GM19395 (cell line): ENCODE results near the gene RAD23B.

Experiments
- ATAC-seq: cut with Tn5 transposase; IDR thresholded peaks from one replicate; pipeline ENCODE4 v1.9.1; 2021; ENCODE audit warnings: mild to moderate bottlenecking, moderate library complexity; ENCODE audit not compliant: unreplicated experiment

Gene RAD23B

DNA sequence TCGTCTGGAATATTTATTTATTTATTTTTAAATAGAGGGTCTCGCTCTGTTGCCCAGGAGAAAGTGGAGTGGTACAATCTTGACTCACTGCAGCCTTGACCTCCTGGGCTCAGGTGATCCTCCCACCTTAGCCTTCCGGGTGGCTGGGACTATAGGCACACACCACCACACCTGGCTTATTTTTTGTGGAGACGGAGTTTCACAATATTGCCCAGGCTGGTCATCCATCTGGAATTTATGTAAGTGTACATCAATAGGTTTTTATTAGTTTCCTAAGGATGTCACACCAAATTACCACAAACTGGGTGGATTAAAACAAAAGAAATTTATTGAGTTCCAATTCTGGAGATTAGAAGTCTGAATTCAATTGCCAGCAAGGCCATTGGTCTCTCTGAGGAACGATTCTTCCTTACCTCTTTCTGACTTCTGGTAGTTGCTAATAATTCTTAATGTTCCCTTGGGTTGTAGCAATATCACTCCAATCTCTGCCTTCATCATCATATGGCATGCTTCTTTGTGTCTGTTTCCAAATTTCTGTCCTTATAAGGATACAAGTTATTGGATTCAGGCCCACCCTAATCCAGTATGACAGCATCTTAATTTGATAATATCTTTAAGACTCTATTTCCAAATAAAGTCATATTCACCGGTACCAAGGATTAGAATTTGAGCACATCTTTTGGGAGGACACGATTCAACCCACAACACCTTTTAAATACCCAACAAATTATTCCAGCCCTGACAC lies 16.3 kb upstream of the RAD23B start:
- ATAC-seq = no peak

DNA sequence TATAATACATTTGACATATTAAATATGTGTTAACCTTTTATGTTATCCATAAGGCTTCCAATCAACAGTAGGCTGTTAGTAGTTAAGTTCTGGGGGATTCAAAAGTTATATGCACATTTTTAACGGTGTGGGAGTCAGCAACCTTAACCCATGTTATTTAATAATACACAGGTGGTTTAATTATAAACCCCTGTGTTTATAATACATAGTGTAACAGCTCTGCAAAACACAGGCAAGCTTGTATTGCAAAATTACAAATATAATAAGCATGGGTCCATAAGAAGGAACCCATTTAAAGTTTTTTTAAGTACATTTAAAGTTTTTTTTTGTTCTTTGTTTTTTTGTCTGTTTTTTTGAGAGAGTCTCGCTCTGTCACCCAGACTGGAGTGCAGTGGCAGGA lies 14.5 kb upstream of the RAD23B start:
- ATAC-seq = no peak

GRCh38 chr9:107269254-107269653 lies 13.8 kb upstream of the RAD23B start:
- ATAC-seq = no peak

GRCh38 chr9:107269681-107270080 lies 13.4 kb upstream of the RAD23B start:
- no peak for ATAC-seq

- no peak for ATAC-seq
Measured at GRCh38 chr9:107270082-107270481, 13.0 kb upstream of the RAD23B start.

GRCh38 chr9:107270580-107270979 lies 12.5 kb upstream of the RAD23B start:
- no peak for ATAC-seq

DNA sequence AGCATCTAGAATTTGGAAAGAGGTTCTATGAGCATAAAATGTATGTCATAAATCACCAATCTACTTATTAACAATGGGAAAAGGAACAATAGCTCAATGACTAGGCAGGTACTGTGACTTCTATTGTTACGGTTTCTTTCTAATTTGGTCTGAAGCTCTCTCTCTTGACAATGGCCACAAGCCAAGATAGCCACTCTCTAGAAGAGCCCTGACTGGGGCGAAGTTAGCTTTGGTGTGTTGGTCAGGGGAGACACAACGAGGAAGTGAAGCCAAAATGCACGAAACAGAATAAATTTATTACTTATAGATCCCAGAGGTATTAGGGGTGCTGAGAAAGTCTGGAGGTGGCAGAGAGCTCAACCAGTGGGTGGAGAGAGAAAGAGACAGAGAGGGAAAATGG lies 9.4 kb upstream of the RAD23B start:
- ATAC-seq = peak; percentile 24

DNA sequence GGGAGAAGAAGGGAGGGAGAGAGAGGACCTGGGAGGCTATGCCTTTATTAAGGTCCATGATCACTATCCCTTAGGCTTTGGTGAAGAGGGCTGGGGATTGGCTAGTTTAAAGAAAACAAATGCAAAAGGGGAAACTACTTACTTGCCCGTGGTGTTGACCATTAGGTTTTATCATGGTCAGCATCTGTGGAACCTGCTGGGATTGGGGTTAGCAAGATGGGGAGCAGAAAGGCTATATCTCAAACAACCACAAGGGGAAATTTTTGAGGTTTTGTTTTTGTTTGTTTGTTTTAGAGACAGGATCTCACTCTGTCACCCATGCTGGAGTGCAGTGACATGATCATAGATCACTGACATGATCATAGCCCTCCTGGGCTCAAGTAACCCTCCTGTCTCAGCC lies 9.0 kb upstream of the RAD23B start:
- peak; percentile 71 for ATAC-seq

DNA sequence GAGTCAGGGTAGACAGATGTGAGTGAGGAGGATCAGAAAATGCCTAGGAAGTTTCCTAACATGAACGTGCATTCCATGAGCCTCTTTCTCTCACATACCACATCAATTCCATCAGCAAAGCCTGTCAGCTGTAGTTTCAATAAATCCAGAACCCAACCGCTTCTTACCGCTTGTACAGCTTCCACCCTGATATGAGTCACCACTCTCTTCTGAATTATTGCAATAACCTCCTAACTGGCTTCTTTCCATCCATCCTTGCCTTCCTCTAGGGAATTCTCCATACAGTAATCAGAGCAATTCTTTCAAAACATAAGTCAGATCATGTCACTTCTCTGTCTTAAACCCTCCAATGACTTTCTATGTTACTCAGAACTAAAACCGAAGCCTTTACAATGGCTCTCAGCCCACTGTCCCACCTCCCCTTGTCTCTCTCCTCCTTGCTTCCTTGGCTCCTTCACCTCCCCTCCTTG lies 8.1 kb upstream of the RAD23B start:
- no peak for ATAC-seq

DNA sequence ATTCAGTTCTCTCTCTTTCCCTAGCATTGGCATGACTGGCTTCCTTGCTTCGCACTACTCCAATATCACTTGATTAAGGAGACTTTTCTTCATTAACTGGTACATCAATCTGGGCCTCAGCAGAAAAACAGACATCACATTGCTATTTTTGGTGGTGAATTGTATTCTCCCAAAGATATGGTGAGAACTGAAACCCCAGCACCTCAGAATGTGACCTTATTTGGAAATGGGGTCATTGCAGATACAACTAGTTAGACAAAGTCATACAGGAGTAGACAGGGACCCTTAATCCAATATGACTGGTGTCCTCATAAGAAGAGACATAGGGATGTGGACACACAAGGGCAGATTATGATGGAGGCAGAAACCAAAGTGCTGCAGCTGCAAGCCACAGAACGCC lies 7.5 kb upstream of the RAD23B start:
- no peak for ATAC-seq

DNA sequence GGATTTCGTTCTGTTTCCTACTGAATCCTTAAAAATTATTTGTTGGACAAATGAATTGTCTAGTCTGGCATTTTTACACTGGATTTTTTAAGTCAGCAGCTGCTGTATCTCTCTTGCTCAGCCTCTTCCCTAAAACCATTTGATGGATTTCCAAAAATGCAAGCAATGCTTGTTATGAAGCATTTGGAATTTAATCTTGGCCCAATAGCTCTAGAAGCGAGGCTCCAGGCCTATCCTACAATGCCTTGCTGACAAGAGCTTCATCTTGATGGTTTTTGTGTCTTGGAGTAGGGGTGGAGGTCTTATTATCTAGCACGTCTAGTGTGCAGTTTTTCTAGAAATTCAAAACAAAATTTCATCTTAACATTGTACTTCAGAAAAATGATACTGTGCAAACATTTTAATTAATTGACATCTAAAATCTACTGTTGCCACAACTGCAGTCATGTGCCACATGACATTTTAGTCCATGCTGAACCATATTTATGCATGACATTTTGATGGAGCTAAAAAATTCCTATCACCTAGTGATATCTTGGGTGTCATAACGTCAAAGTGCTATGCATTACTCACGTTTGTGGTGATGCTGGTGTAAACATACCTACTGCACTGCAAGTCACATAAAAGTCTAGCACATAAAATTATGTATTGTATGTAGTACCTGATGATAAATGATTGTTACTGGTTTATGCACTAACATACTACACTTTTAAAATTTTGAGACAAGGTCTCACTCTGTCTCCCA lies 5.9 kb upstream of the RAD23B start:
- ATAC-seq = no peak

DNA sequence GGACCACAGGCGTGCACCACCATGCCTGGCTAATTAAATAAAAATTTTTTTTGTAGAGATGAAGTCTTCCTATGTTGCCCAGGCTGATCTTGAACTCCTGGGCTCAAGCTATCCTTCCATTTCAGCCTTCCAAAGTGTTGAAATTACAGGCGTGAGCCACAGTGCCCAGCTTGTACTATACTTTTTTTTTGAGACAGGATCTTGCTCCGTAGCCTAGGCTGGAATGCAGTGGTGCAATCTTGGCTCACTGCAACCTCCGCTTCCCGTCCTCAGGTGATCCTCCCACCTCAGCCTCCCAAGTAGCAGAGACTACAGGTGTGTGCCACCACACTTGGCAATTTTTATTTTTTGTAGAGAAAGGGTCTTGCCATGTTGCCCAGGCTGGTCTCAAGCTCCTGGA lies 5.3 kb upstream of the RAD23B start:
- ATAC-seq = no peak

DNA sequence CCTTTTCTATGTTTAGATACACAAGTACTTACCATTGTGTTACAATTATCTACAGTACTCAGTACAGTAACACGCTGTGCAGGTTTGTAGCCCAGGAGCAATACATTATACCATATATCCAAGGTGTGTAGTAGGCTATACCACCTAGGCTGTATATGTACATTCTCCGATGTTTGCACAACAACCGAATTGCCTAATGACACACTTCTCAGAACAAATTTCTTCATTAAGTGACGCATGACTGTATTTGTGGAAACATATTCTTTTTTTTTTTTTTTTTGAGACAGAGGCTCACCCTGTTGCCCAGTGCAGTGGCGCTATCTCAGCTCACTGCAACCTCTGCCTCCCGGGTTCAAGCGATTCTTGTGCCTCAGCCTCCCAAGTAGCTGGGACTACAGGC lies 4.0 kb upstream of the RAD23B start:
- no peak for ATAC-seq

- no peak for ATAC-seq
Measured at GRCh38 chr9:107280543-107280942, 2.5 kb upstream of the RAD23B start.

DNA sequence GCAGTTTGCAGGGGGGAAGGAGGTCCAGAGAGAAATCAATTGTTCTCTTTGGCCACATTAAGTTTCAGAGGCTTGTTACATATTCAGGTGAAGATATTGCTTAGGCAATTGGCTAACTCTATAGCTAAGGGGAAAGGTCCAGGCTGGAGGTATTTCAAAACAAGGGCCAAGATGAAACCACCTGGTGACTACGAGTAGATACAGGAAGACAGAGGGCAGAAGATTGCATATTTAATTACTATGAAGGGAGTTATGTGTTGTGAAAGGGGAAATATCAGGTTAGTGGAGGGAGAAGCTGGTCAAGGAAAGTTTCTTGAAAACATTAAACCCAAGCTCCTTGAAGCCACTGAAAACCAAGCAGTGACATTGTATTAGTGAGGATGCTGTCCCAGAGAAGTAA lies 1.9 kb upstream of the RAD23B start:
- ATAC-seq = no peak

GRCh38 chr9:107281922-107282667 lies 984 bp upstream of the RAD23B start:
- peak; percentile 7 for ATAC-seq

GRCh38 chr9:107283623-107284616 lies 841 bp downstream of the RAD23B start:
- ATAC-seq = peak; percentile 52

- ATAC-seq = no peak
Measured at GRCh38 chr9:107284636-107285035, 1.6 kb downstream of the RAD23B start.

- no peak for ATAC-seq
Measured at GRCh38 chr9:107285286-107285685, 2.2 kb downstream of the RAD23B start.

DNA sequence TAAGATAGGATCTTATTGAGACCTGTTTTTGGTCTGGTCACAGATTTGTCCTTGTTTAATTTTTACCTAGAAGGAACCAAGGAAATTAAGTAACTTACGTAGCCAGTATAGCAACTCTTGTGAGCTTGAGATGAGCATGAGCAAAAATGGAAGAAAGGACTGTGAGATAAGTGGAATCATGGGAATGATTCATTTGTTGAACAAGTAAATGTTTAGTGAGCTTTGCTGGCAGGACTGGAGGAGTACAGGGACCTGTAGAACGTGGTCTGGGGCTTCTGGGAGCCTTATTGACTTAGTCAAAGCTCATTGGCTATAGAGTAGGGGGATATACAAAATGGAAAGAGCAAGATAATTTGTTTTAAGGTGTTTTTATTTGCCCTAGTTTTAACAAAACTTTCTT lies 3.0 kb downstream of the RAD23B start:
- ATAC-seq = no peak
